ENCODE measurements around the gene SCCPDH.

- TF ChIP-seq FOXM1 (IDR thresholded peaks at IDR 0.05; ENCODE audit: borderline replicate concordance) (no peak), FOXK2 (IDR thresholded peaks at IDR 0.05) (no peak), TARDBP (IDR thresholded peaks at IDR 0.05) (no peak), SP1 (IDR thresholded peaks at IDR 0.05) (no peak), L3MBTL2 (conservative IDR thresholded peaks at IDR 0.05) (no peak), BHLHE40 (IDR thresholded peaks at IDR 0.05; ENCODE audit: borderline replicate concordance) (no peak), SUZ12 (IDR thresholded peaks at IDR 0.05) (no peak), ZNF384 (IDR thresholded peaks at IDR 0.05) (no peak), HDGF (IDR thresholded peaks at IDR 0.05; ENCODE audit: borderline replicate concordance) (no peak), ELF4 (IDR thresholded peaks at IDR 0.05) (no peak), FOXA1 (IDR thresholded peaks at IDR 0.05) (no peak), PKNOX1 (IDR thresholded peaks at IDR 0.05) (peak; percentile 73), NFRKB (IDR thresholded peaks at IDR 0.05) (no peak)
Measured at GRCh38 chr1:246699095-246699735, 25.0 kb upstream of the SCCPDH start.

All from HEK293T (cell line).